ENCODE measurements around the gene ZNF563.
A peak's percentile ranks its signal among the peaks of the same experiment; 100 is the strongest.
"Not testable (repeated sequence)": the region's sequence is repeated elsewhere in the genome, so short reads cannot be mapped to it uniquely, and the experiment has no call there.

ZNF563 gene

DNA sequence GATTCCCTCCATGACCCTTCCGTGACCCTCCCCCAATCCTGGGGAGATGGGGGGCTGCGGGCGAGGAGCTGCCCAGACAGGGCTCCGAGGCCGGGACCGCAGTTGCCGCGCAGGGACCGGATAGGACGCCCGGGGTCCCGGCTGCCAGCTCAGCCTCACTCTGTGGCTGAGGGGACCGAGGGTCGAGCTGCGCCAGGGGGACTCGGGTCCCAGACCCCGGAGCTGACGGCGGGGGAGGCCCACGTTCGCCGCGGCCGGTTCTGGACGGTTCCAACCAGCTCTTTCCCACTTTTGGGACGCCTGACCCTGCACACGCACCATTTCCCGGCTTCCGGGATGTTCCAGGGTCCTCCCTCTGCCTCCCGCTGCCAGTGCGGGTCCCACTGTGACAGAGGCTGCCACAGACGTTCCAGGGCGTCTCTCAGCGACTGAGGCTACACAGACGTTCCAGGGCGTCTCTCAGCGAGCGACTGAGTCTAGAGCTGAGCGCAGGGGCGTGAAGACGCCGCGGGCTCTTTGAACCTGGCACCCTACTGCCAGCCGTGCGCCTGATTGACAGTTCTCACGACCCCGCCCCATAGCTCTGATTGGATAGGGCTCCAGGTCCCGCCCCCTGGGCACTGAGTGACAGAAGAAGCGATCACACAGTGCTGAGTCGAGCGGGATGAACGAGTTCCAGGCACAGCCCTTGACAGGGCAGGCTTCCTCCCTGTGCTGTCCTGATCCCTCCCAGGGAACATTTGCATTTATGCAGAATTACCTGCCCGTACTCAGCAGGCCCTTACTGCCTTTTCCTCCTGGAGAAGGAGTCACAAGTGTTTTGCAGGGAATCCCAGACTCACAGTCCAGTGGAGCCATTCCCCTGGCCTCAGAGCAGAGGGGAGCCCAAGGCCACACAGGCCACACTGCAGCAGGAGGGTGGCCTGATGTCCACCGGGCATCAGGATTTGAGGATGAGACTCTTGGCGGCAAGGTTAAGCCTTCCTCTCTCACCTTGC, at the start of gene ZNF563:
Gene ZNF563 (minus strand): TSS at position 472 of the 998 bp plus-strand sequence. CDS start 151 bp downstream, at position 321.
- peak; percentile 88 to 97 (median 94) for DNase-seq

DNA sequence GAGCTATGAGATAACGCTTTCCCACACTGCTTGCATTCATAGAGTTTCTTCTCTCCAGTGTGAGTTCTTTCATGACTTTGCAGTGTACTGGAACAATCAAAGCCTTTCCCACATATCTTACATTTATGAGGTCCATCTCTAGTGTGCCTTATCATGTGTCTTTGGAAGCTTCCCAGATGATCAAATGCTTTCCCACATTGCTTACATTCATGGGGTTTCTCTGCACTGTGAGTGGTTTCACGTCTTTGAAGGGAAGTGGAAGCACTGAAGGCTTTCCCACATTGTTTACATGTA, 47.0 kb upstream of the ZNF563 start:
- no peak for DNase-seq

DNA sequence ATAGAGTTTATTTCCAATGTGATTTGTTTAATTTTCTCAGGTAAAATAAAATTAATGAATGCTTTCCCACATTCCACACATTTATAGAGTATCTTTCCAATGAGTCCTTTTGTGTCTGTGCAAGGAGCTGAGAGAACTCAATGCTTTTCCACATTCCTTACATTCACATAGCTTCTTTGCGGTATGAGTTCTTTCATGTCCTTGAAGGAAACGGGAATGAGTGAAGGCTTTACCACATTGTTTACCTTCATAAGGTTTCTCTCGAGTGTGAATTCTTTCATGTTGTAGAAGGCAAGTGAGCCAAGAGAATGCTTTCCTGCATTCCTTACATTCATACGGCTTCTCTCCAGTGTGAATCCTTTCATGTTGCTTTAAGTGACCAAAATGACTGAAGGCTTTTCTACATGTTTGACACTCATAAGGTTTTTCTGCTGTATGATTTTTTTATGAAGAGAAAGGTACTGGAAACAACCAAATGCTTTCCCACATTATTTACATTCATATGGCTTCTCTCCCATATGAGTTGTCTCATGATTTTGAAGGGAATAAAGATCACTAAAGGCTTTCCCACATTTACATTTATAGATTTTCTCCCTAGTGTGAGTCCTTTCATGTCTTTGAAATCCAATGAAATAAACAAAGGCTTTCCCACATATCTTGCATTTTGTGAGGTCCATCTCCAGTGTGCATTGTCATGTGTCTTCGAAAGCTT, 46.5 kb upstream of the ZNF563 start:
- no peak for DNase-seq

DNA sequence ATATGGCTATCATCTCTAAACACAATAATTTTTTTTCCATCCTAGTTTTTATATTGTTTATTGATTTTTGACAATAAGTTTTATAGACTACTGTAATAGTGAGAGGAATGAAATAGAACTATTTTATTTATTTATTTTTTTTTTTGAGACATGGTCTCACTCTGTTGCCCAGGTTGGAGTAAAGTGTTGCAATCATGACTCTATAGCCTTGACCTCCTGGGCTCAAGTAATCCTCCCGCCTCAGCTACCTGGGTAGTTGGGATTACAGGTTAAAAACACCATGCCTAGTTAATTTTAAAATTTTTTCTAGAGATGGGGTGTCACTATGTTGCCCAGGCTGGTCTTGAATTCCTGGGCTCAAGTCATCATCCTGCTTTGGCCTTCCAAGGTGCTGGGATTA, 40.6 kb upstream of the ZNF563 start:
- DNase-seq = no peak

DNA sequence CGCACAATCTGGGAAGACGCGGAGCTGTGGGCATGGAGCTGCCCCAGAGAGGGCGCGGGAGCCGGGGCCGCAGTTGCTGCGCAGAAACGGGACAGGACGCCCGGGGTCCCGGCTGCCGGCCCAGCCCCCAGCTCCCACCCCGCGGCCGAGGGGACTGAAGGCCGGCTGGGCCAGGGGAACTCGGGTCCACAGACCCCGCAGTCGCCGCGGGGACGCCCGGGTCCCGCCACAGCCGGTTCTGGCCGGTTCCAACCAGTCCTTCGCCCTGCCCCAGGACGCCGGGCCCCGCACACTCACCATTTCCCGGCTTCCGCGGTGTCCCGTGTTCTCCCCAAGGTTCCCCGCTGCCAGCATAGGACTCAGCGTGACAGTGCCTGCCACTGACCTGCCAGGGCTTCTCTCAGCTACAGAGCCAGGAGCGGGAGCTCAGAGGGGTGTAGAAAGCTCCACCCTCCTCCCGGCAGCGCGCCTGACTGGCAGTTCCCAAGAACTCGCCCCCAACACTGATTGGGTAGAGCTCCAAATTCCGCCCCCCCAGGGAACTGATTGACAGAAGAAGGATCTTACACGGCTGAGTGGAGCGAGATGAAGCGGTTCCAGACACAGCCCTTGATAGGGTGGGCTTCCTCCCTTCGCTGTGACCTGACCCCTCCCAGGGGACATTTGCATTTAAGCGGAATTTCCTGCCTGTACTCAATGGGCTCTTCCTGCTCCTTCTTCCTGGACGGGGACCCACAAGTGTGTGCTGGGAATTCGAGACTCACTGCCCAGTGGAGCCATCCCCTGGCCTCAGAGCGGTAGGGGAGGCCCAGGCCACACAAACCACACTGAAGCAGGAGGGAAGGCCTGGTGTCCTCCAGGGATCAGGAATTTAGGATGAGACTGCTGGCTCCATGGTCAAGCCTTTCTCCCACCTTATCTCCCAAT, 32.1 kb upstream of the ZNF563 start, which contains the start of gene ZNF442:
Gene ZNF442 (minus strand): TSS at position 448 of the 927 bp plus-strand sequence. CDS start 2,052 bp downstream, outside the sequence.
- DNase-seq = peak; percentile 33 to 73 (median 63)

DNA sequence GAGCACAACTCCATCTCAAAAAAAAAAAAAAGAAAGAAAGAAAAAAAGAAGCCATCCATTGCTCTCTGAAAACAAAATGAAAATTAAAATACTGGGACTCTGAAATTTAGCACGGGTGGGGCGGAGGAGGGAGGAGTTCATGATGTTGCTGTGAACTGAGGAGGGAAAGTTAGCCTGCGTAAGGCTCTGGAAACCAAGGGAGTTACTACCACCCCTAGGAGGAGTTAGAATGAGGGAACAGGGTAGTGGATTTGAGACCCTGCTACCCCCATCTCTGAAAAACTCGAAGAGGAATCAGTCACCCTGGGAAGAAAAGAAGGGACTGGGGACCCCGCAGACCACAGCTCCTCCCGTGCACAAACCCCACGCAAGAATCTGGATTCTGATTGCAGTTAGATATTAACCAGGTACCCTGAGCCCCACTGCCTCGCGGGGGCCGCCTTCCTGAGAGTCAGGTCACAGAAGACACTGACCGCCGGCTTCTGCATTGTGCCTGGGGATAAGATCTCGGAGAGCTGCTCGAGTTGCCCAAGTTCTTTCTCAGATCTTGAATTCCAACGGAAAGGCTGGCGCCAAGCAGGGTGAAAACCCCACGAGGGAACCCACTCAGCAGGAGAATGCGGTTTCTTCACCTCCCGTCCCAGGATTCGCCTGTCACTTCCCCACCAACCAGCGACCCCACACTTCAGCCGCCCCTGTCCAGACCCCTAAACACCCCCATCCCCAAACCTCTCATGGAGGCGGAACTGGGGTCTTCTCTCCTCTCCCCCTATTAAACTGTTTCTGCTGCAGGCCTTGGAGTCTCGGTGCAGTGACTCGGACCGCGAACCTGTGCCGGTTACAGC, 31.2 kb upstream of the ZNF563 start:
- no peak for DNase-seq

DNA sequence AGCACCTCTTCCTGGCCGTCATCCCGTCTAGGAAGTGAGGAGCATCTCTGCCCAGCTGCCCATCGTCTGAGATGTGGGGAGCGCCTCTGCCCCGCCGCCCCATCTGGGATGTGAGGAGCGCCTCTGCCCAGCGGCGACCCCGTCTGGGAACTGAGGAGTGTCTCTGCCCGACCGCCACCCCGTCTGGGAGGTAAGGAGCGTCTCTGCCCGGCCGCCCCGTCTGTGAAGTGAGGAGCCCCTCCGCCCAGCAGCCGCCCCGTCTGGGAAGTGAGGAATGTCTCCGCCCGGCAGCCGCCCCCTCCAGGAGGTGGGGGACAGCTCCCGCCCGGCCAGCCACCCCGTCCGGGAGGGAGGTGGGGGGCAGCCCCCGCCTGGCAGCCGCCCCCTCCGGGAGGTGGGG, 28.8 kb upstream of the ZNF563 start:
- not testable (repeated sequence) for DNase-seq

DNA sequence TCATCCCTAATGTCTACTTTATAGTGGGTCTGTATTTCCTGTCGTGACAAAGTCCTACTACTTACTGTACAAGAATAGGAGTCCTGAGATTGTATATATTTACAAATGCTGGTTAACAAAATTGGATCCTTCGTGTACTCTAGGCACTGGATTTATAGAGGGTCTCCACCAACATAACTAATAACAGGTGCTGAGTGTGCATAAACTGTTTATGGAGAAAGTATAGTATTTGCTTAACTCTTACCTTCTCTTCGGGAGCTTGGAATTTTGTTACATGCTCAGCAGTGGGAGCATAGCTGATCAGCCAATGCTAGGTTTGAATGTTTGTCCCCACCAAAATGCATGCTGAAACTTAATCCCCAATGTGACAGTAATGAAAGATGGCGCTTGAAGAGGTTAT, 19.9 kb upstream of the ZNF563 start:
- DNase-seq = no peak

DNA sequence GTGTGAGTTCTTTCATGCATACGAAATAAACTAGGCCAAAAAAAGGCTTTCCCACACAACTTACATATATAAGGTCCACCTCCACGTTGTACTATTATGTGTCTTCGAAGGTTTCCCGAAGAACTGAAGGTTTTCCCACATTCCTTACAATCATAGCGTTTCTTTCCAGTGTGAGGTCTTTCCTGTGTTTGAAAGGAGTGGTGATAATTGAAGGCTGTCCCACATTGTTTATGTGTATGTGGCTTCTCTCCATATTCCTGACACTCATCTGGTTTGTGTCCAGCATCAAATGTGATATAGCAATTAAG, 17.4 kb upstream of the ZNF563 start:
- DNase-seq = no peak

DNA sequence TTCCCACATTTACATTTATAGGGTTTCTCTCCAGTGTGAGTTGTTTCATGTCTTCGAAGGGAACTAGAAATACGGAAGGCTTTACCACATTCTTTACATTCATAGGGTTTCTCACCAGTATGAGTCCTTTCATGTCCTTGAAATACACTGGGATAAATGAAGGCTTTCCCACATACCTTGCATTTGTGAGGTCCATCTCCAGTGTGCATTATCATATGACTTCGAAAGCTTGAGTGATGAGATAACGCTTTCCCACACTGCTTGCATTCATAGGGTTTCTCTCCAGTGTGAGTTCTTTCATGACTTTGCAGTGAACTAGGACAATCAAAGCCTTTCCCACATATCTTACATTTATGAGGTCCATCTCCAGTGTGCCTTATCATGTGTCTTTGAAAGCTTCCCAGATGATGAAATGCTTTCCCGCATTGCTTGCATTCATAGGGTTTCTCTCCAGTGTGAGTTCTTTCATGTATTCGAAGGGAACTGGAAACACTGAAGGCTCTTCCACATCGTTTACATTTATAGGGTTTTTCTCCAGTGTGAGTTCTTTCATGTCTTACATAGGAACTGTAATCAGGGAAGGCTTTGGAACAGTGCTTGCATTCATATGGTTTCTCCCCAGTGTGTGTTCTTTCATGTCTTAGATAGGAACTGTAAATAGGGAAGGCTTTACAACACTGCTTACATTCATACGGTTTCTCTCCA, 16.9 kb upstream of the ZNF563 start:
- DNase-seq = no peak

DNA sequence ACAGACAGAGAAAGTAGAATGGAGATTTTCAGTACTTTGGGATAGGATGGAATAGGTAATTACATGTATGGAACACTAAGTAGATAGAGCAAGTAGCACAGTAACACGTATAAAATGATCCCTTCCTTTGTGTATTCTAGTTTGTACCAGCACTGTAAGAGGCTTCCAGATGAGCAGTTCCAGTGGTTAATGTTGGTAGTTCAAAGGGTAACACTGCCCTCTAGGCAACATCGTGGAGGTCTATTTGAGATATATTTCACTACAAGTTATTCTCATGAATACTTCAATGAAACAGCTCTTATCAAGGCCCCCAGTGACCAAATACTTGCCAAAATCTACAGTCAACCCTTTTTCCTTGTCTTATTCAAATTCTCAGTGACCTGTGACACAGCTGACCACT, 13.5 kb upstream of the ZNF563 start:
- DNase-seq = no peak

DNA sequence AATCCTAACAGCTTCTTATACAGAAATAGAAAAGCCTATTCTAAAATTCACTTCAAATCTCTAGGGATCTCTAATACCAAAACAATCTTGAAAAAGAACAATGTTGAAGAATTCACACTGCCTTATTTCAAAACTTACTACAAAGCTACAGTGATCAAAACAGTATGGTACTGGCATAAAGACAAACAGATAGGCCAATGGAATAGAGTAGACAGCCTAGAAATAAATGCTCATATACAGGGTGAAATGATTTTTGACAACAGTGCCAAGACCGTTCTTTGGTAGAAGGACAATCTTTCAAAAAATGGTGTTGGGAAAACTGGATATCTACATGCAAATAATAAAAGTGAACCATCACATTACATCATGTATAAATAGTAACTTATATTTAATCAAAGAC, 11.8 kb upstream of the ZNF563 start:
- no peak for DNase-seq

DNA sequence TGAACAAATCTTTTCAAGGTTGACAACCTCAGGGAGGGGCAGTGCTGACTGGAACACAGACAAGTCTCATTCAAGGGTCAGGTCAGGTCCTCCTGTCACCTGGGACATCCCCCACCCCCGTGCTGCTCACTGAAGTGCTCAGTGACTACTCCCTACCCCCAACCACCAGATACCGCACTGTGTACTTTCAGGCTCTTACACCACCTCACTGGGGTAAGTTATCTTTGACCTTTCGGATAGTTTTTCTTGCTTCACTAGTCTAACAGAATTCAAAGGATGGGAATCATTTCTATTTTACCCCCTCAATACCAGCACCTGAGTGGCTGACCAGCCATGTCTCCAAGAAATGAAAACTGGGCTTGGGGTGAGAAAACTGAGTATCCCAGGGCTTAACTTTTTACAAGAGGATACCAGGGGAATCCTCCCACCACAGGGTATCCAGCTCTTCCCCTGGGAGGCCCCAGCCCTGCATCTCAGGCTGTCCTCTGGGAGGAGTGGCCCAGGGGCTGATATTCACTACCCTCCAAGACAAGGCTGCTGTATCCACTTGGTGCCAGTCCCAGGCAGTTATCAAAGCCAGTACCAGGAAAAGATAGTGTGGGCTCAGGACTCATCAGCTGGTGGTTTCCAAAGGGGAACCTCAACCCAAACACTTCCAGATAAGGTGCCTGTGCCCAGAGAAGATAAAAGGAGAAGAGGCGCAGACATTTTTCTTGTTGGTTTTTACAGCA, 2.1 kb downstream of the ZNF563 start:
- DNase-seq = peak in 1 of 4 experiments; percentile 8

DNA sequence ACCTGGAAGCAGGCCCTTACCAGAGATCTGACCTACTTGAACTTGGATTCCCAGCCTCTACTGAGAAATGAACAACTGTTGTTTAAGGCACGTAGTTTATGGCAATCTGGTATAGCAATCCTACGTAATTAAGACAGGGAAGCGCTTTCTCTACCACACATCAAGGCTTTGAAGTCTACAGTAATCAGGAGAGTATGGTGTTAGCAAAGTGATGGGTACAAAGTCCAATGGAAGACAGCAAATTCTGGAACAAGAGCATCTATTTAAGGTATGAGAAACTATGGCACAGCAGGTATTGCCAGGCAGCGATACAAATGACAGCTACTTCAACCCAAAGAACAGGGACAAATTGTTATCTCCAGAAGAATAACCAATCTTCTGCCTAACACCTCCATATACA, 3.1 kb downstream of the ZNF563 start:
- no peak for DNase-seq

DNA sequence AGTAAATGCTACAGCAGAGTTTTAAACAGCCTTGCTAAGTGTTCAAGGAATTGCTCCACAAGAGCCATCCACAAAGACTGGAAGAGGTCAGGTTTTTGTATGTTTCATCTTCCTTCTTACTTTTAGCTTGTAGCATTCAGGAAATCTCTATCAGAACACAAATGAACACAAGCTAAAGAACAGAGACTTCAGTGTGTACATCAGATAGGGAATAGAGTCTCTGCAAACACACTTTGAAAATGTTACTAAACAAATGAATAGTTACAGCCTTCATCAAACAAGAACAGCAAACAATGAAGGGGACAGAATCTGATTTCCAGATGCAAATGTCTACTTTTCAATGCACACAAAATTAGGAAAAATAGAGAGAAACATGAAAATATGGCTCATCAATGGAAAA, 7.7 kb downstream of the ZNF563 start:
- no peak for DNase-seq

DNA sequence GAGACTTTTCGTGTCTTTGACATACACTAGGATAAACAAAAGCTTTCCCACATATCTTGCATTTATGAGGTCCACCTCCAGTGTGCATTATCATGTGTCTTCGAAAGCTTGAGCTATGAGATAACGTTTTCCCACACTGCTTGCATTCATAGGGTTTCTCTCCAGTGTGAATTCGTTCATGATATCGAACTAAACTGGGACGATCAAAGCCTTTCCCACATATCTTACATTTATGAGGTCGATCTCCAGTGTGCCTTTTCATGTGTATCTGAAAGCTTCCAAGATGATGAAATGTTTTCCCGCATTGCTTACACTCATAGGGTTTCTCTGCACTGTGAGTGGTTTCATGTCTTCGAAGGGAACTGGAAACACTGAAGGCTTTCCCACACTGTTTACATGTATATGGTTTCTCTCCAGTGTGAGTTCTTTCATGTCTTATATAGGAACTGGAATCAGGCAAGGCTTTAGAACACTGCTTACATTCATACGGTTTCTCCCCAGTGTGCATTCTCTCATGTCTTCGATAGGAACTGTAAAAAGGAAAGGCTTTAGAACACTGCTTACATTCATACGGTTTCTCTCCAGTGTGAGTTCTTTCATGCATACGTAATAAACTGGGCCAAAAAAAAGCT, 14.5 kb downstream of the ZNF563 start:
- no peak for DNase-seq

DNA sequence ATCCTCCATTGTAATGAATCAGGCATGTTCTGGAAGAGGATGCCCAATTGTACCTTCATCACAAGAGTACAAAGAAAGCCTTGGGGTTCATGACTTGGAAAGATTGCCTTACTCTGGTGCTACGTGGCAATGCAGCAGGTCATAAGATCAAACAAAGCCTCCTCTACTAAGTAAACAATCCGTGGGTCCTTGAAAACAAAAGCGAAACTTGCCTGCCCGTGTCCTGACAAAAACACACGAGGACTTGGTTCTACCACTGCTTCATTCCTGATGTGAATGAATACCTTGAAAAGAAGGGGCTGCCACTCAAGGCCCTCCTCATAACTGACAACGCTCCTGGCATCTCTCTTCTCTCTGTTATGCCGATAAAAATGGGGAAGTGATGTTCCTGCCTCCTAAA, 18.9 kb downstream of the ZNF563 start:
- DNase-seq = no peak

DNA sequence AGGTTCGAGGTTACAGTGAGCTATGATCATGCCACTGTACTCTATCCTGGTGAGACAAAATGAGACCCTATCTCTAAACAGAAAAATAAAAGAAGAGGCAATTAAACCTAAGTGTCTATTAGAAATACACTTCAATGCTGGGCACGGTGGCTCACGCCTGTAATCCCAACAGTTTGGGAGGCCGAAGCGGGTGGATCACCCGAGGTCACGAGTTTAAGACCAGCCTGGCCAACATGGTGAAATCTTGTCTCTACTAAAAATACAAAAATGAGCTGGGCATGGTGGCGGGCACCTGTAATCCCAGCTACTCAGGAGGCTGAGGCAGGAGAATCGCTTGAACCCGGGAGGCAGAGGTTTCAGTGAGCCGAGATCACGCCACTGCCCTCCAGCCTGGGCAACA, 24.5 kb downstream of the ZNF563 start:
- not testable (repeated sequence) for DNase-seq

DNA sequence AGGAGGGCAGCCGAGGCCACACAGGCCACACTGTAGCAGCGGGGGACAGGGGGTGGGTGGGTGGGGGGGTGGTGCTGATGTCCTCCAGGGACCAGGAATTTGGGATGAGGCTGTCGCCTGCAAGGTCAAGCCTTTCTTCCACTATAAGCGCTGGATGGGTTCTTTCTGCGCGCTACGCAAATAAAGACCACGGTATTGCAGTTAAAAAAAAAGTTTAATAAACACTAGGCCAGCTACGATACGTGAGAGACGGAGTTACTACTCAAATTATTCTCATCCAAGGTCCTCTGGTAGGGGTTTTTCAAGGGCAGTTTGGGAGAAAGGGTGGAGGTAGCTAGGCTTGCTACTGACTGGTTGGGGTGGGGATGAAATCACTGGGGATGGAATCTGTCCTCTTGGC, 38.2 kb downstream of the ZNF563 start:
- DNase-seq = no peak

Data from activated naive CD4-positive, alpha-beta T cell (primary cell).